B cell (primary cell): Measurements from ENCODE around the gene ZNF679.

ENCODE experiments used
- CTCF ChIP-seq: fragments of 200-600 bp; IDR thresholded peaks from one replicate; pipeline ENCODE4 v1.8.0; 2022; ENCODE audit warnings: antibody characterized with exemption, mild to moderate bottlenecking
- EZH2 ChIP-seq: IDR thresholded peaks from 2 replicates; pipeline ENCODE4 v1.6.1; 2012; ENCODE audit warnings: borderline replicate concordance, low read depth, mild to moderate bottlenecking, moderate library complexity, low read length; ENCODE audit not compliant: insufficient read depth, poor library complexity, severe bottlenecking

GRCh38 chr7:64182036-64182790, 46.1 kb upstream of the ZNF679 start:
- TF ChIP-seq CTCF, result no peak
- no peak for TF ChIP-seq EZH2
